ENCODE results near the gene MAPK7. TPM values are rescaled to one million over a fixed set of nuclear protein-coding genes. Genes with fewer than 3 reads are reported as not detected.

The MAPK7 gene
- total RNA-seq, 1 experiment from 2014 or later: 5.1 TPM

DNA sequence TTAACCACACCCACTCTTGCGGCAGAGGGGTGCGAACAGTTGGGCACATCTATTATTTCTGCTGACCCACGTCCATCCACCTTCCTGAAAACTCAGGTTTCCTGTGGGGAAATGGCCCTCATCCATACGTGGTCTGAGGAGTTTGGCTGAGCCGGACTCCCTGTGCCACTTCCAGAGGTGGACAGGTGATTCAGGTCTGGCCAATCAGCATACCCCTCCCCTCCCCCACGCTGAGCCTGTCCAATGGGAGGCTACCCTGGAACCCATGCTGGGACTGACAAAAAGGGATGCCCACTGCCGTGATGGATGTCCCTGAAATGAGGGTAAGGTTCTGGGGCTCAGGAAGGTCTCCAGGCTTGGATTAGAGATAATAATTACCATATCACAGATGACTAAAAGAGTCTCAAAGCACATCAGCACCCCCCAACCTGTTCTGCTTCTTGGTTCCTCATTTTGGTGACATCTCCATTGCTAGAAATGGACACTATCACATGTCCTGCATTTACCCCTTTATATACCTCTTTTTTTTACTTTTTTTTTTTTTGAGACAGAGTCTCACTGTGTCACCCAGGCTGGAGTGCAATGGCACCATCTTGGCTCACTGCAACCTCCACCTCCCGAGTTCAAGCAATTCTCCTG lies 5.3 kb upstream of the MAPK7 start:
- DNase-seq (ENCODE audit: low spot score): no peak
- in situ Hi-C loops (cut with HindIII; ENCODE audit: low sequenced_read_pairs): no loop called here

DNA sequence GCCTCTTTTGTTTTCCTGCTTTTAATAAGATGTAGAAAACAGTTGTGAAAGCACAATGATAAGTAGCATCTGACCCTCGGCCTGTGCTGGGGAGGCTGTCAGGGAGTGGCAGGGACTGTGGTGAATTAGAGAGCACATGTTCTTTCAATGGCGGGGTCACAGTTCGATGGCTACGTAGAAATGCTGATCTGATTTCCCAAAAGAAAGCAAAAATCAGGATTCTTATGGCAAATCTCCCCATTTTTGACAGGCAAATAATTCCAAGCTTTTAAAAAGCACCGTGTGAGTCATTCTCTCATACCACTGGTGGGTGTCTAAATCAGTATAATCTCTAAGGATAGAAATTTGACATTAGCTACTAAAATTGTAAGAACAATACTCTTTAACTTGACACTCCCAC lies 4.2 kb upstream of the MAPK7 start:
- in situ Hi-C loops (cut with HindIII; ENCODE audit: low sequenced_read_pairs): no loop called here
- DNase-seq (ENCODE audit: low spot score): no peak

GRCh38 chr17:19375732-19376131 lies 2.6 kb upstream of the MAPK7 start:
- in situ Hi-C loops (cut with HindIII; ENCODE audit: low sequenced_read_pairs): no loop called here
- DNase-seq (ENCODE audit: low spot score): no peak

GRCh38 chr17:19376811-19377210 lies 1.5 kb upstream of the MAPK7 start:
- DNase-seq (ENCODE audit: low spot score): no peak
- in situ Hi-C loops (cut with HindIII; ENCODE audit: low sequenced_read_pairs): no loop called here

GRCh38 chr17:19377602-19378415 lies 489 bp upstream of the MAPK7 start:
- peak; percentile 99 for DNase-seq (ENCODE audit: low spot score)
- in situ Hi-C loops (cut with HindIII; ENCODE audit: low sequenced_read_pairs): no loop called here

- DNase-seq (ENCODE audit: low spot score): no peak
- in situ Hi-C loops (cut with HindIII; ENCODE audit: low sequenced_read_pairs): no loop called here
These were observed 1.2 kb downstream of the MAPK7 start for GRCh38 chr17:19379361-19380065.

DNA sequence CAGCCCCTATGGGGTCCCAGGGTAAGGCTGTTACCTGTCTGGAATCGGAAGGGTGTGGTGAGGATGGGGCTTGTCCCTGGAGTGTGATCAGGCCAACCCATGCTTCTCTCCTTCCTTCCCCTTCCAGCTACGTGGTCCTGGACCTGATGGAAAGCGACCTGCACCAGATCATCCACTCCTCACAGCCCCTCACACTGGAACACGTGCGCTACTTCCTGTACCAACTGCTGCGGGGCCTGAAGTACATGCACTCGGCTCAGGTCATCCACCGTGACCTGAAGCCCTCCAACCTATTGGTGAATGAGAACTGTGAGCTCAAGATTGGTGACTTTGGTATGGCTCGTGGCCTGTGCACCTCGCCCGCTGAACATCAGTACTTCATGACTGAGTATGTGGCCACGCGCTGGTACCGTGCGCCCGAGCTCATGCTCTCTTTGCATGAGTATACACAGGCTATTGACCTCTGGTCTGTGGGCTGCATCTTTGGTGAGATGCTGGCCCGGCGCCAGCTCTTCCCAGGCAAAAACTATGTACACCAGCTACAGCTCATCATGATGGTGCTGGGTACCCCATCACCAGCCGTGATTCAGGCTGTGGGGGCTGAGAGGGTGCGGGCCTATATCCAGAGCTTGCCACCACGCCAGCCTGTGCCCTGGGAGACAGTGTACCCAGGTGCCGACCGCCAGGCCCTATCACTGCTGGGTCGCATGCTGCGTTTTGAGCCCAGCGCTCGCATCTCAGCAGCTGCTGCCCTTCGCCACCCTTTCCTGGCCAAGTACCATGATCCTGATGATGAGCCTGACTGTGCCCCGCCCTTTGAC lies 2.4 kb downstream of the MAPK7 start:
- DNase-seq (ENCODE audit: low spot score): no peak
- in situ Hi-C loops (cut with HindIII; ENCODE audit: low sequenced_read_pairs): no loop called here

GRCh38 chr17:19381361-19381740 lies 3.1 kb downstream of the MAPK7 start:
- DNase-seq (ENCODE audit: low spot score): no peak
- in situ Hi-C loops (cut with HindIII; ENCODE audit: low sequenced_read_pairs): no loop called here

DNA sequence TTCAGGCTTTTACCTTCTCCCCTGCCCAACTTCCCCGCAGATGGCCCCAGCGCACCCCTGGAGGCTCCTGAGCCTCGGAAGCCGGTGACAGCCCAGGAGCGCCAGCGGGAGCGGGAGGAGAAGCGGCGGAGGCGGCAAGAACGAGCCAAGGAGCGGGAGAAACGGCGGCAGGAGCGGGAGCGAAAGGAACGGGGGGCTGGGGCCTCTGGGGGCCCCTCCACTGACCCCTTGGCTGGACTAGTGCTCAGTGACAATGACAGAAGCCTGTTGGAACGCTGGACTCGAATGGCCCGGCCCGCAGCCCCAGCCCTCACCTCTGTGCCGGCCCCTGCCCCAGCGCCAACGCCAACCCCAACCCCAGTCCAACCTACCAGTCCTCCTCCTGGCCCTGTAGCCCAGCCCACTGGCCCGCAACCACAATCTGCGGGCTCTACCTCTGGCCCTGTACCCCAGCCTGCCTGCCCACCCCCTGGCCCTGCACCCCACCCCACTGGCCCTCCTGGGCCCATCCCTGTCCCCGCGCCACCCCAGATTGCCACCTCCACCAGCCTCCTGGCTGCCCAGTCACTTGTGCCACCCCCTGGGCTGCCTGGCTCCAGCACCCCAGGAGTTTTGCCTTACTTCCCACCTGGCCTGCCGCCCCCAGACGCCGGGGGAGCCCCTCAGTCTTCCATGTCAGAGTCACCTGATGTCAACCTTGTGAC lies 3.6 kb downstream of the MAPK7 start:
- DNase-seq (ENCODE audit: low spot score): no peak
- in situ Hi-C loops (cut with HindIII; ENCODE audit: low sequenced_read_pairs): no loop called here

DNA sequence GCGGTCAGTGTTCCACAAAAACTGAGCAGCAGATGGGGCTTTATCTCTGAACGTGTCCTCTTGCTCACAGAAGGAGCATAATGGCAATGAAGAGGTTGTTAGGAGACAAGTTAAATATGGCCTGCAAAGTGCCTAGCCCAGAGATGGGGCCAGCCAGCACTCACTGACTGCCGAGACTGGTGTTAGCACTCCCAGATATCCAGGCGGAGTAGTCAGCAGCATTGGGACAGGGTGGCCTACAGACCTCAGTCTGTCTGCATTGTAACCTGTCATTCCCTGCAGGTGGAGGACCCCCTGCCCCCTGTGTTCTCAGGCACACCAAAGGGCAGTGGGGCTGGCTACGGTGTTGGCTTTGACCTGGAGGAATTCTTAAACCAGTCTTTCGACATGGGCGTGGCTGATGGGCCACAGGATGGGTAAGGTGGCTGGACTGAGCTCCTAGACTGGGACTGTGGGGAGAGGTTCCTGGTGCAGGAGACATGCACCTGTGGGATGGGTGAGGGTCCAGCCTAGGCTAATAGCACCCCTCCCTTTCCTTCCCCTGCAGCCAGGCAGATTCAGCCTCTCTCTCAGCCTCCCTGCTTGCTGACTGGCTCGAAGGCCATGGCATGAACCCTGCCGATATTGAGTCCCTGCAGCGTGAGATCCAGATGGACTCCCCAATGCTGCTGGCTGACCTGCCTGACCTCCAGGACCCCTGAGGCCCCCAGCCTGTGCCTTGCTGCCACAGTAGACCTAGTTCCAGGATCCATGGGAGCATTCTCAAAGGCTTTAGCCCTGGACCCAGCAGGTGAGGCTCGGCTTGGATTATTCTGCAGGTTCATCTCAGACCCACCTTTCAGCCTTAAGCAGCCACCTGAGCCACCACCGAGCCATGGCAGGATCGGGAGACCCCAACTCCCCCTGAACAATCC lies 4.5 kb downstream of the MAPK7 start:
- in situ Hi-C loops (cut with HindIII; ENCODE audit: low sequenced_read_pairs): no loop called here
- peak; percentile 45 for DNase-seq (ENCODE audit: low spot score)

DNA sequence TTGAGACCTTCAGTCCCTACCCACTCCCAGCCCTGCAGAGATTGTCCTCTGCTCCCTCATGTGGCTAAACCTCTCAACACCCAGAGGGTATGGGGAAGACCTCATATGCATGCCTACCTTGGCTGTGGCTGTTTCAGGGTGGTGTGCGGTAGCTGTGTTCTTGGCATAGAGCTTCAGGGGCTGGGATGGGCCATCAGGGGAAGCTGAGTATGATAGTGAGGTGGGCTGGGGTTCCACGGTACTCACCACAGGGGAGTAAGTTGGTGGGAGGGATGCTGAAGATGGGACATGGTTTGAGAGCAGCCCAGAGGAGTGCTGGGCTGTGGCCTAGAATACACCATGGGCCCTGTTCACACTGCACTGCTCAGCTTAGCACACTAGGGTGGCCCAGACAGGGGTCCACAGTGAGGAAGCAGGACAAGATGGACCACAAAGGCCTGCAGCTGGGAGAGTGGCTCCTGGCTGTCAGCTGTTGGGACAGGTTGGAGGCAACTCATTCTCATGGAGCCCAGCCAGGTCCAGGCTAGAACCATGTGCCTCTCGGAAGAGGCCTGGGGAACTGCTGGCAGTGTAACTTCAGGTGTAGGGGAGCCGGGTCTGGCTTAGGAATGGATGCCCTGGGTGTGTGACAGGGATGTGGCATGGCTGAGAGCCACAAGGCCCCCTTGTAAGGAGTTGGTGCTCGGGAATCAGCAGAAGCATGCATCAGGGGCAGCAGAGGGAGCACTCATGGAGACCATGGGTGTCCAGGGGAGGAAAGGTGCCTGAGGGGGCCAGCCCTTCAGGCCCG lies 5.6 kb downstream of the MAPK7 start:
- in situ Hi-C loops (cut with HindIII; ENCODE audit: low sequenced_read_pairs): no loop called here
- peak; percentile 29 for DNase-seq (ENCODE audit: low spot score)

DNA sequence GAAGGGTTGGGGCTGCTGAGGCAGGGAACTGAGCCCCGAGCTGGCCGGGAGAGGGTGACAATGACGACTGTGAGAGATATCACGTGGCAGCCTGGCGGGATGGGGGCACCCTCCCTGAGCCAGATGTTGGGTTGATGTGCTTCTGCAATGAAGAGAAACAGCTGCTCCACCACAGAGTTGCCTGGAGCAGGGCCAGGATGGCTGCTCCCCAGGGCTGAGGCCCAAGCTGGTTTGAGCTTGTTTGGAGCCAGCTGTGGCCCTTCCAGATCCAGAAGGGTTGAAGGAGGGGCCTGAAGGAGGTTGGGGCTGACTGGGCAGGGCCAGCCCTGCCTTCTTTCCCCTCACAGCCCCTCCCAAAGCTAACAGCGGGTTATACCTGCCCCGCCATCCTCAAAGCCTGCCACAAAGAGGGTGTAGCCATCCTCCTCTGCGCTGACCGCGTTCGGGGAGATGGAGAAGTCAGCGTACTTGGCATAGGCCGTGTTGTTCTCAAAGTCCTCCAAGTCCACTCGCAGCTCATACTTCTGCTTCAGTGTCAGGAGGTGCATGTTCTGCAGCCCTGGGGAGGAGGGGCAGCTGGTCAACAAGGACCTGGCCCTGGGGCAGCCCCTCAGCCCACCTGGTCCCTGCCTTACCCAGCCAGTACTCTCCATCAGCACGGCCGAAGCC lies 6.6 kb downstream of the MAPK7 start:
- DNase-seq (ENCODE audit: low spot score): no peak
- in situ Hi-C loops (cut with HindIII; ENCODE audit: low sequenced_read_pairs): no loop called here

DNA sequence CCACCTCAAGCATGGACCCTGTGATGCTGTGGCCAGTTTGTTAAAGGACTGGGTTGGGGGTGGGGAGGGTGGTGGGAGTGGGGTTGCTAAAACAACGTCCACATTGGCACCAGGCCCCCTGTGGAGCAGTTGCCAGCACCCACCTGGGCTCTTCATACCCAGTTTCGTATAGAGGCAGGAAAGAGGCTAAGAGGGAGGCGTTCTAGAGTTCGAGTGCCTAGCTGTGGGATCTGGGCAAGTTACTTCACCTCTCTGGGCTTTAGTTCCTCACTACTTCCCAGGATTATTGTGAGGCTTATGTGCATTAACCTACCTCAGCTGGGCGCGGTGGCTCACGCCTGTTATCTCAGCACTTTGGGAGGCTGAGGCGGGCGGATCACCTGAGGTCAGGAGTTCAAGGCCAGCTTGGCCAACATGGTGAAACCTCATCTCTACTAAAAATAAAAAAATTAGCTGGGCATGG lies 7.3 kb downstream of the MAPK7 start:
- DNase-seq (ENCODE audit: low spot score): no peak
- in situ Hi-C loops (cut with HindIII; ENCODE audit: low sequenced_read_pairs): no loop called here

- in situ Hi-C loops (cut with HindIII; ENCODE audit: low sequenced_read_pairs): no loop called here
- DNase-seq (ENCODE audit: low spot score): no peak
These were observed 8.0 kb downstream of the MAPK7 start for GRCh38 chr17:19386051-19386929.

GRCh38 chr17:19386974-19387920 lies 8.9 kb downstream of the MAPK7 start, which contains the start of gene MFAP4:
TSS of gene MFAP4 (minus strand) at chr17:19387190. CDS start at chr17:19387155, 35 bp downstream.
- DNase-seq (ENCODE audit: low spot score): peak; percentile 36
- in situ Hi-C loops (cut with HindIII; ENCODE audit: low sequenced_read_pairs): no loop called here

Data from G401 (cell line).